Neural cell (in vitro differentiated cells): ENCODE data around the gene CDO1. TPM values are rescaled to one million over a fixed set of nuclear protein-coding genes. Genes with fewer than 3 reads are reported as not detected.

ENCODE experiments used
- H2AFZ ChIP-seq: fragments of 200-600, 300-800 bp; sonication (generic), shearing (Covaris generic); 2 replicates; pipeline ENCODE4 v1.6.0; 2014; ENCODE audit warnings: low read depth, mild to moderate bottlenecking, antibody characterized with exemption, low read length, moderate library complexity
- H3F3A ChIP-seq: fragments of 200-600 bp; shearing (Covaris generic); 2 replicates; pipeline ENCODE4 v1.6.1; 2016; ENCODE audit warnings: mild to moderate bottlenecking, moderate library complexity, mixed read lengths, antibody characterized with exemption, low read length; ENCODE audit not compliant: insufficient read depth, poor library complexity, severe bottlenecking
- H3K27ac ChIP-seq: fragments of 200-600, 300-800 bp; sonication (generic), shearing (Covaris generic); 2 replicates; pipeline ENCODE4 v1.5.1; 2014; ENCODE audit warnings: mild to moderate bottlenecking, low read length, moderate library complexity
- H3K27me3 ChIP-seq: fragments of 300-800, 200-600 bp; sonication (generic), shearing (Covaris generic); 2 replicates; pipeline ENCODE4 v1.6.0; 2014; ENCODE audit warnings: mild to moderate bottlenecking, low read depth, low read length, moderate library complexity; ENCODE audit not compliant: insufficient read depth
- H3K36me3 ChIP-seq: fragments of 300-800, 200-600 bp; sonication (generic), shearing (Covaris generic); 2 replicates; pipeline ENCODE4 v1.5.1; 2014; ENCODE audit warnings: mild to moderate bottlenecking, antibody characterized with exemption, low read length, moderate library complexity; ENCODE audit not compliant: insufficient read depth
- H3K4me2 ChIP-seq: fragments of 300-800, 200-600 bp; sonication (generic), shearing (Covaris generic); 2 replicates; pipeline ENCODE4 v1.6.0; 2014; ENCODE audit warnings: mild to moderate bottlenecking, low read length
- H3K4me3 ChIP-seq: fragments of 300-800, 200-600 bp; sonication (generic), shearing (Covaris generic); 2 replicates; pipeline ENCODE4 v1.5.1; 2014; ENCODE audit warnings: mild to moderate bottlenecking, low read length, moderate library complexity
- H3K79me2 ChIP-seq: fragments of 200-600 bp; shearing (Covaris generic); replicated peaks from 2 replicates; pipeline ENCODE4 v1.6.0; 2014; ENCODE audit warnings: mild to moderate bottlenecking, low read length, moderate library complexity; ENCODE audit not compliant: insufficient read depth
- H3K9ac ChIP-seq: fragments of 300-800, 200-600 bp; sonication (generic), shearing (Covaris generic); 2 replicates; pipeline ENCODE4 v1.6.1; 2016; ENCODE audit warnings: mild to moderate bottlenecking, low read length, mixed read lengths
- H3K9me2 ChIP-seq: fragments of 200-600 bp; shearing (Covaris generic); 2 replicates; pipeline ENCODE4 v1.6.1; 2016; ENCODE audit warnings: mild to moderate bottlenecking, low read length, mixed read lengths; ENCODE audit not compliant: insufficient read depth
- H3K9me3 ChIP-seq: fragments of 200-600, 300-800 bp; sonication (generic), shearing (Covaris generic); 2 replicates; pipeline ENCODE4 v1.6.1; 2016; ENCODE audit warnings: mild to moderate bottlenecking, mixed run types, low read length, moderate library complexity, mixed read lengths
- H4K20me1 ChIP-seq: fragments of 200-600 bp; shearing (Covaris generic); 2 replicates; pipeline ENCODE4 v1.6.1; 2016; ENCODE audit warnings: mild to moderate bottlenecking, mixed run types; ENCODE audit not compliant: insufficient read depth
- EP300 ChIP-seq: fragments of 450-650 bp; conservative IDR thresholded peaks from 2 replicates; pipeline ENCODE4 v1.6.1; 2014; ENCODE audit warnings: antibody characterized with exemption, mild to moderate bottlenecking, moderate library complexity; ENCODE audit not compliant: poor library complexity, severe bottlenecking
- EZH2 ChIP-seq: fragments of 200-600, 300-800 bp; shearing (Covaris generic), sonication (generic); IDR thresholded peaks from 2 replicates; pipeline ENCODE4 v1.6.1; 2014; ENCODE audit warnings: antibody characterized with exemption, low read length, borderline replicate concordance, mild to moderate bottlenecking; ENCODE audit not compliant: insufficient read depth, poor library complexity, severe bottlenecking
- MXI1 ChIP-seq: fragments of 450-650 bp; conservative IDR thresholded peaks from 2 replicates; pipeline ENCODE4 v1.6.1; 2014; ENCODE audit warnings: antibody characterized with exemption, mild to moderate bottlenecking; ENCODE audit not compliant: poor library complexity, severe bottlenecking
- POLR2AphosphoS5 ChIP-seq: IDR thresholded peaks from 2 replicates; pipeline ENCODE4 v1.6.1; 2012
- RAD21 ChIP-seq: fragments of 450-650 bp; conservative IDR thresholded peaks from 2 replicates; pipeline ENCODE4 v1.6.1; 2014; ENCODE audit warnings: antibody characterized with exemption, mild to moderate bottlenecking, moderate library complexity
- SMC3 ChIP-seq: fragments of 450-650 bp; conservative IDR thresholded peaks from 2 replicates; pipeline ENCODE4 v1.6.1; 2014; ENCODE audit warnings: antibody characterized with exemption, mild to moderate bottlenecking, moderate library complexity; ENCODE audit not compliant: poor library complexity
- TAF1 ChIP-seq: IDR thresholded peaks from 2 replicates; pipeline ENCODE4 v1.6.1; 2012; ENCODE audit warnings: low read depth
- polyA minus RNA-seq: library from RNA; depleted of rRNA, polyadenylated mRNA; stranded (reverse); fragments of >200 nt; gene quantifications from 2 replicates; pipeline ENCODE4 v1.2.3, GENCODE V29; 2014
- polyA plus RNA-seq: library from polyadenylated mRNA; depleted of rRNA; stranded (reverse); fragments of >200 nt; gene quantifications from 2 replicates; pipeline ENCODE4 v1.2.3, GENCODE V29; 2014
- TF ChIP-seq, protein P1 (sequence below): IDR thresholded peaks from 2 replicates; pipeline ENCODE4 v1.6.1; 2012; ENCODE audit warnings: borderline replicate concordance
- TF ChIP-seq, protein P2 (sequence below): fragments of 450-650 bp; IDR thresholded peaks from 2 replicates; pipeline ENCODE4 v1.5.1; 2014; ENCODE audit warnings: antibody characterized with exemption, mild to moderate bottlenecking, moderate library complexity; ENCODE audit not compliant: poor library complexity, severe bottlenecking

The CDO1 gene
- polyA plus RNA-seq (168 and 201 TPM in 2 replicates), polyA minus RNA-seq (86.4 and 91.0 TPM in 2 replicates)

DNA sequence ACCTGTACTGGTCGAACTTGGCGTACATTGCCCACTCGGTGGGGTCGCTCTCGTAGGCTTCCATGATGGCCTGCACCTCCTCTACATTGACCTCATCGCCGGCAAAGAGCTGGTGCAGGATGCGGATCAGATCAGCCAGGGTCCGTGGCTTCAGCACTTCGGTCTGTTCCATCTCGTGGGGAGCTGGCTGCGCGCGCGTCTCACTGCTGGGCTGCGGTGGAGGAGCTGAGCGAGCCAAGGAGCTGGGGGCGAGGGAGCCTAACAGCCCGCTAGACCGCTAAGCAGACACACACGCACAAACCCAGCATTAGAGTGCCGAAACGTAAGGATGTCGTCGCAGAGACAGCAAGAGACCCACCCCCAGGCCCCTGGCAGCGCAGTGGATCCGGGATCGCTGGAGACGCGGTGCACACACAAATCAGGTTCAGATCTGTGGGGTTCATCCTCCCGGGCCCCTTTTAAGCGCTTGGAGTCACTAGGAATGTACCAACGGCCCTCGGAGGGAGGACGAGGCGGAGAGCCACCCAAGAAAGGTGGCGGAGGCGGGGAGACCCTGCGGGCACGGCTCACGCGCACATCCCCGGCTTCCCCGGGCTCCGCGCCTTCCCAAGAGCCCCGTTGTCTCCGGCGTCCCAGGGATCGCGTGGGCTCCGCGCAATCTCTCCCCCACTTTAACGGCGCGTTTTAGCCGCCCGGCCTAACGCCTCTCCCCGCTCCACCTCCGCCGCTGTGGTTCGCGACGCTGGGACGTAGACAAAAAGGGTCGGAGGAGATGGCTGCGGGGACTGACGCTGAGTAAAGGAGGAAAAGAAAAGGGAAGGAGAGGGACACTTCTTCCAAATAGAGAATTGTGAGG is at the start of gene CDO1:
Gene CDO1, minus strand, starts transcription at position 434 of the 856 bp plus-strand sequence. Its CDS starts 262 bp downstream, at position 172.
- Histone ChIP-seq H3F3A (peaks cover 1% of the 10 kb centered on the region), H3K4me3 (peak within 1 kb of the TSS; percentile 84), H3K27ac (peak within 1 kb of the TSS; percentile 96), H3K9me2 (no peaks in the 10 kb centered on the region), H2AFZ (peak within 1 kb of the TSS; percentile 78), H3K9ac (peak within 1 kb of the TSS; percentile 89), H4K20me1 (no peaks in the 10 kb centered on the region), H3K9me3 (no peaks in the 10 kb centered on the region), H3K4me2 (peak within 1 kb of the TSS; percentile 91), H3K27me3 (no peaks in the 10 kb centered on the region), H3K79me2 (peaks cover 24% of the 10 kb centered on the region), H3K36me3 (peaks cover 4% of the 10 kb centered on the region)
- TF ChIP-seq MXI1 (peak; percentile 68), SMC3 (no peak), POLR2AphosphoS5 (peak; percentile 89), RAD21 (peak; percentile 32), EP300 (peak; percentile 60), TAF1 (peak; percentile 92)
- TF ChIP-seq, protein P1, sequence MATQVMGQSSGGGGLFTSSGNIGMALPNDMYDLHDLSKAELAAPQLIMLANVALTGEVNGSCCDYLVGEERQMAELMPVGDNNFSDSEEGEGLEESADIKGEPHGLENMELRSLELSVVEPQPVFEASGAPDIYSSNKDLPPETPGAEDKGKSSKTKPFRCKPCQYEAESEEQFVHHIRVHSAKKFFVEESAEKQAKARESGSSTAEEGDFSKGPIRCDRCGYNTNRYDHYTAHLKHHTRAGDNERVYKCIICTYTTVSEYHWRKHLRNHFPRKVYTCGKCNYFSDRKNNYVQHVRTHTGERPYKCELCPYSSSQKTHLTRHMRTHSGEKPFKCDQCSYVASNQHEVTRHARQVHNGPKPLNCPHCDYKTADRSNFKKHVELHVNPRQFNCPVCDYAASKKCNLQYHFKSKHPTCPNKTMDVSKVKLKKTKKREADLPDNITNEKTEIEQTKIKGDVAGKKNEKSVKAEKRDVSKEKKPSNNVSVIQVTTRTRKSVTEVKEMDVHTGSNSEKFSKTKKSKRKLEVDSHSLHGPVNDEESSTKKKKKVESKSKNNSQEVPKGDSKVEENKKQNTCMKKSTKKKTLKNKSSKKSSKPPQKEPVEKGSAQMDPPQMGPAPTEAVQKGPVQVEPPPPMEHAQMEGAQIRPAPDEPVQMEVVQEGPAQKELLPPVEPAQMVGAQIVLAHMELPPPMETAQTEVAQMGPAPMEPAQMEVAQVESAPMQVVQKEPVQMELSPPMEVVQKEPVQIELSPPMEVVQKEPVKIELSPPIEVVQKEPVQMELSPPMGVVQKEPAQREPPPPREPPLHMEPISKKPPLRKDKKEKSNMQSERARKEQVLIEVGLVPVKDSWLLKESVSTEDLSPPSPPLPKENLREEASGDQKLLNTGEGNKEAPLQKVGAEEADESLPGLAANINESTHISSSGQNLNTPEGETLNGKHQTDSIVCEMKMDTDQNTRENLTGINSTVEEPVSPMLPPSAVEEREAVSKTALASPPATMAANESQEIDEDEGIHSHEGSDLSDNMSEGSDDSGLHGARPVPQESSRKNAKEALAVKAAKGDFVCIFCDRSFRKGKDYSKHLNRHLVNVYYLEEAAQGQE, result peak; percentile 64
- TF ChIP-seq, protein P2, sequence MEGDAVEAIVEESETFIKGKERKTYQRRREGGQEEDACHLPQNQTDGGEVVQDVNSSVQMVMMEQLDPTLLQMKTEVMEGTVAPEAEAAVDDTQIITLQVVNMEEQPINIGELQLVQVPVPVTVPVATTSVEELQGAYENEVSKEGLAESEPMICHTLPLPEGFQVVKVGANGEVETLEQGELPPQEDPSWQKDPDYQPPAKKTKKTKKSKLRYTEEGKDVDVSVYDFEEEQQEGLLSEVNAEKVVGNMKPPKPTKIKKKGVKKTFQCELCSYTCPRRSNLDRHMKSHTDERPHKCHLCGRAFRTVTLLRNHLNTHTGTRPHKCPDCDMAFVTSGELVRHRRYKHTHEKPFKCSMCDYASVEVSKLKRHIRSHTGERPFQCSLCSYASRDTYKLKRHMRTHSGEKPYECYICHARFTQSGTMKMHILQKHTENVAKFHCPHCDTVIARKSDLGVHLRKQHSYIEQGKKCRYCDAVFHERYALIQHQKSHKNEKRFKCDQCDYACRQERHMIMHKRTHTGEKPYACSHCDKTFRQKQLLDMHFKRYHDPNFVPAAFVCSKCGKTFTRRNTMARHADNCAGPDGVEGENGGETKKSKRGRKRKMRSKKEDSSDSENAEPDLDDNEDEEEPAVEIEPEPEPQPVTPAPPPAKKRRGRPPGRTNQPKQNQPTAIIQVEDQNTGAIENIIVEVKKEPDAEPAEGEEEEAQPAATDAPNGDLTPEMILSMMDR, result no peak

DNA sequence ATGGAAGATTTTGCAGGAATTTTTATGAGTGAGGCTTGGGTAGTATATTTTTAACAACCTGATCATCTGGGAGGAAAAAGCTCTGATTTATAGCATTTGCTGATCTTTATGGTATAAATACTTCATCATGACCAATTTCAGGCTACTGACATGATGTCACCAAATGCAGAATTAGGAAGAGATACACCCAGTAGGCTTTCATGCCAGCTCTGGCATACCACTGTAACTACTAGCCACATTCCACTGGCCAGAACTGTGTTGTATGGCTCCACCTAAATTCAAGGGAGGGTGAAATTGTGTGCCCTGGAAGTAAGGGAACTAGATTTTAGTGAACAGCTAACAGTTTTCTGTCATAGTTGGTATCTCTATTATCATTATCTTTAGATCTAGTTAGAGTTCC is 42.9 kb upstream of the CDO1 start:
- Histone ChIP-seq H4K20me1 (no peaks in the 10 kb centered on the region), H3K9ac (no peak overlapping the region), H3K27me3 (no peaks in the 10 kb centered on the region), H3K4me2 (no peak overlapping the region), H3K79me2 (peaks cover 29% of the 10 kb centered on the region), H2AFZ (no peak overlapping the region), H3K9me2 (no peaks in the 10 kb centered on the region), H3K9me3 (peaks cover 5% of the 10 kb centered on the region), H3K36me3 (no peaks in the 10 kb centered on the region), H3K27ac (no peak overlapping the region), H3F3A (no peaks in the 10 kb centered on the region), H3K4me3 (no peak overlapping the region)
- TF ChIP-seq, protein P1, result no peak
- TF ChIP-seq EZH2, result no peak
- TF ChIP-seq TAF1, result no peak
- no peak for TF ChIP-seq POLR2AphosphoS5
- TF ChIP-seq, protein P2, result no peak
- TF ChIP-seq EP300, result no peak
- no peak for TF ChIP-seq RAD21
- no peak for TF ChIP-seq SMC3
- TF ChIP-seq MXI1, result no peak
